NCI-H2107 treated with DMSO at 0.1 percent for 48 hours (cell line): ENCODE results near the gene HPS4.
A peak's percentile ranks its signal among the peaks of the same experiment; 100 is the strongest.
"Not testable (repeated sequence)": the region's sequence is repeated elsewhere in the genome, so short reads cannot be mapped to it uniquely, and the experiment has no call there.

Experiments used
- DNase-seq: peaks from one replicate; lab custom pipeline; 2025; ENCODE audit not compliant: unreplicated experiment; lab: John Stamatoyannopoulos, UW

The HPS4 gene

GRCh38 chr22:26416670-26417276 lies 66.8 kb downstream of the HPS4 start:
- DNase-seq = no peak

GRCh38 chr22:26416256-26416655 lies 67.3 kb downstream of the HPS4 start:
- no peak for DNase-seq

DNA sequence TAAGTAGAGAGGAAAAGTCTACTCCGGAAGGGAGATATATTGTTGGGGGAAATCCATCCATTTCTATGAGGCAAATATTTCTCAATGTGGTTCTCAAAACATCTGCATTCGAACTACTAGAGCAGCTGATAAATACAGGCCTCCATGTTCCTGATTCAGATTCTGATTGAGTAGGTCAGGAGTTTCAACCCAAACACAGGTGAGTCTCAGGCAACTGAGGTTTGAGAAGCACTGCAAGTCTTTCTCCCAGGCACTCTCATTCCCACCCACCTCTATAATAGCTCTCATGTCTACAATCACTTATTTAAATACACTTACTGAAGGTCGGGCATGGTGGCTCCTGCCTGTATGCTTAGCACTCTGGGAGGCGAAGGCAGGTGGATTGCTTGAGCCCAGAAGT lies 69.2 kb downstream of the HPS4 start:
- DNase-seq = no peak

DNA sequence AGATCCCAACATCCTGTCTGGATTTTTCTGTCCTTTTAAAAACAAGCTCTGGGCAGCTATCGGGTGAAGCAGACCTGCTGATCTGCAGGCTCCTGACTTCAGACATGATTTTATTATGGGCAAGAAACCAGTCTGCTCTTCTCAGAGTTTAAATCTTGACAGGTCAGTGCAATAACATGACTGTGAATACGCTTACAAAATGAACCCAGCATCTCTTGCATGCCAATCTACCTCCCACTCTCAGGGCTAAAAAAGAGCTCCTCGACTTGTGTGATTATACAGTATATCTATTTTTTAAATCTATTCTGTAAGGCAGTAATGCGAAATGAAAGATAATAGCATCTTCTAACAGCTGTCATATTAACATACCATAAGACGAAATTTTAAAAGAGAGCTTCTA lies 73.2 kb downstream of the HPS4 start:
- DNase-seq = no peak

- DNase-seq = no peak
These were observed 73.8 kb downstream of the HPS4 start for GRCh38 chr22:26409719-26410335.

- not testable (repeated sequence) for DNase-seq
These were observed 74.9 kb downstream of the HPS4 start for GRCh38 chr22:26408562-26409220.

DNA sequence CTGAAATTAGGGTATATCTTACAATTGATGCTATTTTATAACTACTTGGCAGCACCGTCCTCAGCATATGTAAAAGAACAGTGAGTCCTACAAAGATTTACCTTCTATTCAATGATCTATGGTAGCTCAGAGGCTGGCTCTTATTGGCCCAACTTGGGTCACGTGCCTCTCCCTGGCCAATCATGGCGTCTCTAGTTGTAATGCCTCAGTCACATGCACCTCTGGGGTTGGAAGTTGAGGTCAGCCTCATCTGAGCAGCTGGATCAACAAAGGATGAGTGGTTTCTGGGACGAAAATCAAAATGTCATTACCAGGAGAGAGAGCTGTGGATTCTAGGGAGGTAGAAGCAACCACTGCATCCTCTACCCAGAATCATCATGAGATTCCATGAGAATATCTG lies 77.5 kb downstream of the HPS4 start:
- peak; percentile 38 for DNase-seq

DNA sequence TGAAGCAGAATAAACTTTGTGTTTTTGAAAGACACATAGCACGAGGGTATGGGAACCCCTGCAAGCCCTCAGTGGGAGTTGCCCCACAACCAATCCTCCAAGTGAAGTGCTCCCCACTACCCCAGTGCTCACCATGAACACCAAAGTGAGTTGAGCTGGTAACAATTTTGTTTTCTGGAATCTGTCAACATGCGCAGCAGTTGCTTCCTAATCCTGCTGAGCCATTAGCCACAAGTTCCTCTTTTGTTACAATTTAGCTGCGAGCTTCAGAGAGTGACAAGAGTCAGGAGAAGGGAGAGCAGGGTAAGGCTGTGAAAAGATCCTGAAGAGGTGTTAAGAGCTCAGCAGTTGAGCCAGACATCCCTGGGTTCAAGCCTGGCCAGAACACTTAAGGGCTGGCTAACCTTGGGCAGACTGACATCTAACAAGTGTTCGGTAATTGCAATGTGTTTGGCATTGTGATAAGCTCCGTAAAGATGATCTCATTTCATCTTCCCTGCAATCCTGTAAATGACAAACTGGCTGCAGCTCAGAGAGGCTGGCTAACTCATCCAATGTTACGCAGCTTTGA lies 78.6 kb downstream of the HPS4 start:
- no peak for DNase-seq

- no peak for DNase-seq
These were observed 81.9 kb downstream of the HPS4 start for GRCh38 chr22:26401726-26402125.
